CD4-positive, alpha-beta T cell treated with Interferon alpha-2 for 1 hour (primary cell): ENCODE results near the gene TSHZ2.
"Not testable (repeated sequence)": the region's sequence is repeated elsewhere in the genome, so short reads cannot be mapped to it uniquely, and the experiment has no call there.

Experiments
- DNase-seq, 2 donors: peaks; one replicate each; pipeline ENCODE4 v3.0.0-alpha.2; 2020 to 2022

Gene TSHZ2

DNA sequence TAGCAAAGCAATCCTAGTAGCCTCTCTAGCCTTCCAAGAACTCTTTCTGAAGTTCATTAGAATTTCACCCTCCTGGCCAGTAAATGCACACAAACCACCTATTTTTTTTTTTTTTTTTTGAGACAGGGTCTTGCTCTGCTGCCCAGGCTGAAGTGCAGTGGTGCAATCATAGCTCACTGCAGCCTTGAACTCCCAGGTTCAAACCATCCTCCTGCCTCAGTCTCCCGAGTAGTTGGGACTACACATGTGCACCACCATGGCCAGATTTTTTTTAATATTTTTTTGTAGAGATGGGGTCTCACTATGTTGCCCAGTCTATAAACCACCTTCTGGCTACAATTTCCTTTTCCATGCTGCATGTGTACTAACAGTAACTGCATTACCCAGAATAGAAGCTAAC, 320.2 kb downstream of the TSHZ2 start:
- DNase-seq, result no peak

DNA sequence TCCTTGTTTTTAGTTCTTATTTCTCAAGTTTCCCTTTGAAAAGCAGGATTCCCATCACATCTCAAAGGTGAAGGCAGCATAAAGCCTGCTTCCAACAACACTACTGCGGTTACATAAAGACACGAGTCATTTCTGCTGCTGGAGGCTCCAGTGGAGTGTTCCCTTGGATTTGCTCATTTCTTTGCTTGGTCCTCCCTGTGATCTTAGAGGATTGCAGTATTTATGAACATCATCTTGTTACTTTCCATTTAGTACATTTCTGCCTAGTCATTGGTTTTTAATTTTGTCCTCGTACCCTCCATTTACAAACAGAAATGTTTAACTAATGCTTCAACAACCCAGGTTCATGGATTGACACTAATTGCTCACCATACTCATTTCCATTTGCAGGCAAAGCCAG, 322.6 kb downstream of the TSHZ2 start:
- no peak for DNase-seq

DNA sequence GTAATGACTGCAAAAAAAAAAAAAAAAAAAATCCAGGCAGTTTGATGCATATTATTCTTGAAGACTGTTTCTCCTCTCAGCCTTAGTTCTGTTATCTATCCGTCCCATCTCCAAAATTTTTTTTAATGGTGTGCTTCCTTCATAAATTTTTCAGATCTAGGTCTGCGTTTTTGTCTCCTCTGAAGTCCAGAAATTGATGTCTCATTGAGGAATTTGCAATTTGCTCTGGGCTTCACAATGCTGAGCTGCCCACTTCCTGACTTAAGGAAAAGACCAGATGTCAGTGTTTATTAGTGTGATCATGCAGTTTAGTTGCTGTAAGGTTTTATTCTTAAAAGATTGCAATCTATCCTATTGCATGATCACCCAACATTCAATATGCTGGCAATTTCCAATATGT, 323.9 kb downstream of the TSHZ2 start:
- DNase-seq, result no peak

DNA sequence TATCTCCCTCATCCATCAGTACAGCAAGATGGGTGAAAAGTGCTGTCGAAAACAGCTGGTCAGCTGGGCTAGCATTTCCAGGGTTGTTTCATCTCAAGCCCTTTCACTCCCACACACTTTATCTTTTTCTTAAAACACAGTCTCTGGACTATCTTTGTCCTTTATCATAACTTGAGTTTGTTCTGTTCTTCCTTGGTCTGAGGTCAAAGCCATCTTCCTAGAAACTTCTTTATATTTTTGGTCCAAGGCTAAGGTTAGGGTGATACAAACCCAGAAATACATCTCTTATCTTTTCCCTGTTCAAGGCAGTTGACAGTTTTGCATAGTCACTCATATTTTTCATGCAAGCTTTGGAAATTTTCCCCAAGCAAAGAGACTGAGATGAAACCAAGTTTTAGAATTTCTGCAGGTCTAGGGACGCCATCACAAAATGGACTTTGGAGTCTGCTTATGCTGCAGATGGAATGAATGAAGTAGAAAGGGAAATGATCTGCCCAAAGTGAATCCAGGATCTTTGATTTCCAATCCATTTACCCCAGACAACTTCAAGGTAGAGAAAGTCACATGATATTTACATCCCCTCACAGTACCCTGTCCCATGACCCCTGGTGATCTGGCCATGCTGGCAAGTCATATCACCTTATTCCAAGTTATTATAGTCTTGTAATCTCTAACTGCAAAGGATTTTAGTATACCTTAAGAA, 324.4 kb downstream of the TSHZ2 start:
- DNase-seq, result no peak

DNA sequence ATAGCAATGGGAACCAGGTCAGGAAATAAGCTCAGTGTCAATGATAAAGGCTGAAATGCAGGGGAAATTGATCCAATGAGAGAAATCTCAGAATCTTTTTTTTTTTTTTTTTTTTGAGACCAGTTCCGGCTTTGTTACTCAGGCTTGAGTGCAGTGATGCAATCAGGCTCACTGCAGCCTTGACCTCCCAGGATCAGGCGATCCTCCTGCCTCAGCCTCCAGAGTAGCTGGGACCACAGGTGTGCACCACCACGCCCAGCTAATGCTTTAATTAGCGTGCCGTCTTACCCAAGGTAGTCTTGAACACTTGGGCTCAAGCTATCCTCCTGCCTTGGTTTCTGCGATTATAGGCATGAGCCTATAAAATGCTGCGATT, 325.0 kb downstream of the TSHZ2 start:
- no peak for DNase-seq

DNA sequence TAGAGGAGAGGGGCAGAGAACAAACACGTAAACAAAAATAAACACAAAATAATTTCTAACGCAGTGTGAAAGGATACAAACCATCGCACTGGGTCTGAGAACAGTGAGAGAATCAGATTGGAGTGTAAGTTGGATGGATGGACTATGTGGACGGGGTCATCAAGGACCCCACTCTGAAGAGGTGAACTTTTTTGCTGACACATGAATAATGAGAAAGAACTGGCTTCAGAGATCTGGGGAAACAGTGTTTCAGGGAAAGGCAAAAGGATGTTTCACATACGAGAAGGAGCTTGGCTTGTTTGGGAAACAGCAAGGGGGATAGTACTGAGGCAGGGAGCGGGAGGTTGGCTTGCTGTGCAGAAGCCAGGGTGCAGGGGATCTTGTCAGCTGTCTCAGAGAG, 326.1 kb downstream of the TSHZ2 start:
- DNase-seq, result no peak

DNA sequence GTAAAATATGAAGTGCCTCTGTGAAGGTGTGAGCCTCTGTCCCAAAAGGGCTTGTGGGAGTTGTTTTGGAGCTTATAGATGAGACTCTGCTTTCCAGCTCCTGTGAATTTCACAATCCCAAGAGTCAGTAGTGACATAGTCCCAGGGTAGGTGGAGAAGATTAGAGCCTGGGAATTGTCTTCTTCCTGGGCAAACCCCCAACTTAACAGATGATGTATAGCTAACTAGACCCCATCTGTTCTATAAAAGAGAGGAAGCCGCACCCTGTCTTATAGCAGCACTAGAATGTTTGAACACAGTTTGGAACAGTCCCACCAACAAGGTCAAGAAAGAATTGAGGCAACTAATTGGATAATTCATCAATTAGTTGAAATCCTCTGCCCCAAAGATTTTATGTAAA, 326.8 kb downstream of the TSHZ2 start:
- no peak for DNase-seq

DNA sequence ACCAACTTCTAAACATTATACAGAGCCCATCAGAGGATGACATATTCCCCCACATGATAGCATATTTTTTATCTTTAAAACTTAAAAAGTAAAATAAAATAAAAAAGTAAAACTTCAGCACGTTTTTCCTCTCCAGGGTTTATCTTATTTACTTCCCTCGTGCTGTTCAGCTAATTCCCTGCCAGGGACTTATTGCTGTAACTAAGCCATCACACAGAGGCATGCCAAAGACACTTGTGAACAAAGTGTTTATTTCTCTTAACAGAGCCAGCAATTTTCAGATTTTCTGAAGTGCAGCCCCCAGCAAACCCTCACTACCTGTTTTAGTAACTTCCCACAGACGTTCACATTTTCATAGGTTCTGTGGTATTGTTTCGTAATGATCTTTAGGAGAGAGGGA, 327.7 kb downstream of the TSHZ2 start:
- DNase-seq, result no peak

DNA sequence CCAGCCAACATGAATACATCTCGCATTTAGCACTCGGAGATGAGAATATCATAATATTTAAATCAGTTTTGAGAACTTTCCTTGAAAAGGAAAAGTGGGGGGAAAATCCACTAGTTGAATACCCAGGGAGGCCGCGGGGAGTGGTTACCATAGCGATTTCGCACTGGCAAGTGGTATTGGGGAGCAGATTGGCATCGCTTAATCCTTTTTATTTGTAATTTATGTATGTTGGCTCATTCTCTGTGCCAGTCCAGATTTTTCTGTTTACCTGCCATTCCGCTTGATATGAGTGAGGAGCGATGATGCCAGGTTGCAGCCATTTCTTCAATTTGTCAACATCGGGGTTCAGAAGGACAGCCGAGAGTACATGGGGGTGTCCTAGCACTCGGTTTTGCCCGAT, 329.7 kb downstream of the TSHZ2 start:
- DNase-seq, result no peak

DNA sequence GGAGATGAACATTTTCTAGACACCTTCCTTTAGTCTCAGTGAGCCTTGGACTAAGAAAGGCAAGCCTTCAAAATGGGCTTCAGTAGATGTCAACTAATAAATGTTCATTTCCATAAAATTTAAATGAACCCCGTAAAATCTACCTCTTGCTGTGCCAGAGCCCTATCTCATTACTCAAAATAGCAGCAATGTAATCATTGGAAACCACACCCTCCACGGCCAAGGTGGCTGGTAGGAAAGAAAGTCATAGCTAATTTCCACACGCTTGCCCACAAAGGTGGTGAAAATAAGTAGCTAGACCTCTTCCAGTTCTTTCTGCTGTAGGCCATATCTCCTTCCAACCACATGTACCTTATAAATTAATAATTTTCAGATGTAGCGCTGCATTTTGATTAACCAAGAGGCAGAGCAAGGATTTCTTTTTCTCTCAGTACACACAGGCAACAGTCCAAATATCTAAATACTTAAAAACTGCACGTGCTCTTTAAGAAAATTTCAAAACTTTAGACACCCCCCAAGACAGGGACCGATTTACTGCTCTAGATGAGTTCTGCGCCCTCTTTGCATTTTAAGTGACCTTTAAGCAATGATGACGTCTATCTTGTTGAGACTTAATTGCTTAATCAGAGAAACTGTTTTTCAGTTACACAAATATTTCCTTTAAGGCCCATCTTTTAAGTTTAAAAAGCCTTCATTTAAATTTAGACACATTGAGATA, 330.7 kb downstream of the TSHZ2 start:
- no peak for DNase-seq

DNA sequence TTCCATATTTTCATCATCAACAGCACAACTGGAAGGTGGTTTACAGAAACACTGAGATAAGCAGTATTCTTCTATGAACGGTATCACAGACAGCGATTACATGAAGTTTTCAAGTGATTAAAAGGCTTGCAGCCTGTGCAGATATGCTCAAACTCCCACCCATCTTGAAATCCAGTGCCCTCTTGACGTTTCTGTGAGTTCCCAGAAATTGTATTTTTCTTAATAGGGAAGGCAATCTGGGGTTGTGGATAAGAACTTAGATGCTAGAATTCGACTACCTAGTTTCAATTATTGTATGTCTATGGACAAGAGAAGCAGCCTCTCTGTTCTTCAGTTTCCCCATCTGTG, 331.2 kb downstream of the TSHZ2 start:
- DNase-seq, result no peak

DNA sequence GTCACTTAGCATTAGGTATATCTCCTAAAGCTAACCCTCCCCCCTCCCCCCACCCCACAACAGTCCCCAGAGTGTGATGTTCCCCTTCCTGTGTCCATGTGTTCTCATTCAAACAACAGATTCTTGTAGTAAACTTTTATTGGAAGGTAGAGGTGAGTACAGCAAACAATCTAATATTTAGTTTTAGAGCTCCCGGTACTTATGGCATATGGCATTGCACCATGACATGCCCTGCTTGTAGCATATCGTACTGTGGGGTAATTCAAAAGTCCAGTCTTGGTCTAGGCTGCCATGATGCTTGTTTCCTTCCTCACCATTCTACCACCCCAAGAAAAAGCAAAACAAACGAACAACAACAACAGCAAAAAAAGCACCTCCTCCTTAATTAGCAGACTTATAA, 332.0 kb downstream of the TSHZ2 start:
- no peak for DNase-seq

DNA sequence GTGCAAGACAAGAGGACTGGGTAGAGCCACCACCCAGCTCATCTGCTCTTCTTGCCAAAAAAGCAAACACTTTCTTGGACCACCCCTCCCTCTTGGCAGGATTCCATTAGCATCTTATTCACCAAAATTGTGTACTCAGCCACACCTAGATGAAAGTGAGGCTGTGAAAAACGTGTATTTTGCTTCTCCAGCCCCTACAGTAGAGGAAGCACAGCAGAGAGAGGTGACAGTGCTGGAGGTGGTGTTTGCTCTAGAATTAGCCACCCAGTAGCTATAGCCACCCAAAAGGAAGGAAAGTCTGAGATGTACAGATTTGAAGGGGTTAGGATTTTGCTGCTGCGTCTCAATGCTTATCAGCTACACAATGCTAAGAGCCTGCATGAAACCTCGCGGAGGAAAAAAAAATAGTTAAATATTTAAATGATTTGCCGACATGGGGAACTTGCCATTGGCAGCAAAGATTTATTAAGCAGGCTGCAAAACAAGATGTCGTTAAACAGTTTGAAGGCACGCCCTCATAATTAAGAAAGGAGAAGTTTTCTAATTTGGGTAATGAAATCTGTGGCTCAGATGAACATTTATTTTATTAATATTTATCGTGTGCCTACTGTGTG, 334.1 kb downstream of the TSHZ2 start:
- no peak for DNase-seq

DNA sequence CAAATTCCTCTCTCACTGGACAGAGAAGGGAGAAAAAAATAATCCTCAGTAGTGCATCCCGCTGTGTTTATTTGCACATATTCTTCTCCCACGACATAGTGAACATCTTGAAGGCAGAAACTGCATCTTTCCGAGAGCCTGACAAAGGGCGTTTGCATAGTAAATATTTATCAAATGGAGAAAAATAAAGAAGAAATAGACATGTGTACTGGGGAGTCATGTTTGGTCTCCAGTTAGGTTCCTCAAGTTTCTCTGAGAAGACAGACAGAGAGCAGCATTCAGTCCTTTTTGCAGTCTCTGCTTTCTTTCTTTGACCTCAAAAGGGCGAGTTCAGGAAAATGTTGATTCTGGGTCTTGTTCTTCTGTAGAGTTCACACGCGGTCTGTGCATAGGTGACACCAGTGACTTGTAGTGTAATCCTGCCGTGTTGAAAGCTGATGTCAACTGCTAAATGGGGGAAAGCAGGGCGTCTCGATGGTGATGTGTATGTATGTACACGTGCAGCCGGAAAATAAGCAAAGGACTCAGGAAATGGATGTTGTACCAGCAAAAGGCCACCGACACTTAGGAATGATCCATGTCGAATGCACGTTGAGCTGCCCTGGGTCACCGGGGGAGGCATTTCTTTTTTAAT, 335.9 kb downstream of the TSHZ2 start:
- no peak for DNase-seq

DNA sequence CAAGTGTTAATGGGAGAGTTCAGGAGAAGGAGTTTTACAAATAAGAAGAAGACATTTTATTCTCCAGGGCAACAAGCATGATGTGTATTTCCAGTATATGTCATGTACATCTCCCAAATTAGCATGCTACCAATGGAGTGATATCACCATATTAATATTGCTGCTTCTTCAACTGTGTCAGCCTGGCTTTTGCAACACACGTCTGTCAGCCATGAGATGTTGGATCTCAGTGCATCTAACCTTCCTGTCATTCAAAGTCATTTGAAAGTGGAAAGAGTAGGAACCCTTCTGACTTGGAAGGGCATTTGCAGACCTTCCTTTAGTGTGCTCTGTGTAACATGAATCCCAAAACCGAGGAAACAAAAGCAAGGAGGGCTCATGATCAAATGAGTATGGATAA, 337.4 kb downstream of the TSHZ2 start:
- no peak for DNase-seq

DNA sequence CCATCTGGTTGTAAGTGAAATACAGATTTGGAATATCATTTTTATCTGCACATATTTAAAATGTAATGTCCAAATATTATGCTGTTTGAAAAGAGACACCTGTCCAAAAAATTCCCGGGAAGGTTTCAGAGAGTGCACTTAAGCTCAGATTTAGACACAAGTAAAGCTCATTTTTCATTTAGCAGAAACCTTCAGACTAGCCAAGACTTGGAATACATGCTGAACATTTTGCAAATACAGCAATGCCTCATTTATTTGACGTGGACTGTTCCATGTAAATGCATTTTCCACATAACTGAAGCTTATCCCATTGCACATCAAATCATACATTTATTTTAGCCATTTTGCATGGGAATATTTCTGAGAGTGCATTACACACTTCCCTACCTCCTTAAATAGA, 340.8 kb downstream of the TSHZ2 start:
- no peak for DNase-seq

DNA sequence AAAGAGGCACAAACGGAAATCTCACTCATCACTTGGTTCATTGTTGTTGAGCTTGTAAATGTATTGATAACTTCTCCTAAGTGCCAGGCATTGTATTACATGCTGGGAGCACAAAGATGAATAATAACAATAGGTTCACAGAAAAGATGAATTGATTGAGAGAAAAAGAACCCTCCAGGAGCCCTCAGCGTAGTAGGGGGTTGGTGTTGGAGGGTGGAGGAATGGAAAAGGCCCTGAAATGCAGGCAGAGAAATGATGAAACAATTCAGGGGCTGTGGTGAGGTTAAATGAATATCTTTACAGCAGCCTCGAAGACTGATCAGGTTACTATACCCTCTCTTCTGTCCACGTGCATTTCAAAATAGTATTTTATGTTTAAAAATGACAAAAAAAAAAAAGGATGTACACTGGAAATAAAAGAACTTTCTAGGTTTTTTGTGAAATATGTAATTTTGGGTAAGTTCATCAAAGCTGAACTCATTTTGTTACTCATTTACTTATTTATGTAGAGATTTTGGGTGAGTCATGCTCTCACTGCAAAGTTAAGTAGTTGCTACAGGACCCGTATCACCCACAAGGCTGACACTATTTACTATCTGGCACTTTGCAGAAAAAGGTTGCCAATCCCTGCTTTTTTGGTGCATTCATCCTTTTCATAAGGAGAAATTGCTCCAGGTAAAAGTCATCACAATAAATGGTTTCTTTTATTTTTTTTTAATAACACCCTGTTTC, 344.2 kb downstream of the TSHZ2 start:
- DNase-seq, result no peak

DNA sequence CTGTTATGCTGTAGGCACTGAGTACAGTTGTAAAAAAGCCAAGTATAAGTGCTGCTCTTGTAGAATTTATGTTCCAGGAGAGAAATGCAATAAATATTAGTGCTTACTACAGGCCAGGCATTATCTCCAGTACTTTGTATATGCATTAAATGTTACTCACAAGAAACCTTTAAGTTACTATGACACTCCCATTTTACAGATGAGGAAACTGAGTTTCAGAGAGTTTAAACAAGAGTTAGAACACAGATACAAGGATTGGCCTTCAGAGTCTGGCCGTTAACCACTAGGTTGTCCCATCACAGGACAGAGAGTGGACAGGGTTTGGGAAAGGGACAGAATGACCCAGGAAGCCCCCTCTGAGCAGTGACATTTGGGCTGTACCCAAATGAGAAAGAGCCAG, 347.0 kb downstream of the TSHZ2 start:
- DNase-seq, result no peak

DNA sequence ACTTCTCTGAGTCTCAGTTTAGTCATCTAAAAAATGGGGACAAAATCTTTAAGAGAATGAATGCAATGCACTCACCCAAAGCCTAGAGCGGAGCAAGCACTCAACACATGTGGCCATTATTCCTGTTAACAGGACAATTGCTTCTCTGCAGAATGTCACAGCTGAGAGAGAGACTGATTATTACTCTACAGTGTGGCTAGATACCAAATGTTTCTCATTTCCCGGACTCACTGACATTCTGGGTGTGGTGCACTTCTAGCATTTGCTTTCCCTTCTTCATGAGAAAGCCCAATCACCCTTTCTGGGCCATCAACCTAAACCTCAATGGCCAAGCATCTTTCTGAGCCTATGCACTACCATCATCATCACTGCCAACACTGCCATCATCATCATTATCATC, 347.6 kb downstream of the TSHZ2 start:
- no peak for DNase-seq

DNA sequence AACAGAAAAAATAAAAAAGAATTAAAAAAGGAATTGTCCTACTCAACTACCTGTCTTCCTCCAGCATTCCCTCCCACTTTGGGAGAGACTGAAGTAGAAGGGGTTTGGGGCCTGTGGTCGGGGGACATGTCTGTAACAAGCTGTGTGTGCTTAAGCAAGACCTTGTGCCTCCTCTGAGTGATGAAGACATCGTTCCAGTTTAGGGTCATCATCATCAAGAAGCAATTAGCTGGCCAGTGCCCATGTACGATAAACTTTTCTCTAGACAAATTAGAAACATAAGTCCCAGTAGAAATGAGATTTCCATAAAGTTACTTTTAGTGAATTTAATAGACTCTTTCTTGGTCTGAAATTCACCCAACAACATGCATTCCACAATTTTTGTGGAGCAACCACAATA, 348.5 kb downstream of the TSHZ2 start:
- no peak for DNase-seq

DNA sequence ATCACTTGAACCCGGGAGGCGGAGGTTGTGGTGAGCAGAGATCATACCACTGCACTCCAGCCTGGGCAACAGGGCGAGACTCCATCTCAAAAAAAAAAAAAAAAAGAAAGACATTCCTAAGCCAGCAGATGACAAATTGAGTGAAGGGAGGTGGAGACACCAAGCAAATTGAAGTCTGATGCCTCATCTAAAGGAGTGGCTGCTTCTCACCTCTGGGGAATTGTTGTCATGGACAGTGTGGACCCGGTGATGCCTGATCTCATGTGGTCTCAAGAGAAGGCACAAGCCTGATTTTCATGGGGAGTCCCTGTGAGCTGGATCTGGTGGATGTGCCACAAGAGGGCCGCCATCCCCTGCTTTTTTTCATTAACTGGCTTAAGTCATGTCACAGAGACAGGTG, 349.4 kb downstream of the TSHZ2 start:
- no peak for DNase-seq

DNA sequence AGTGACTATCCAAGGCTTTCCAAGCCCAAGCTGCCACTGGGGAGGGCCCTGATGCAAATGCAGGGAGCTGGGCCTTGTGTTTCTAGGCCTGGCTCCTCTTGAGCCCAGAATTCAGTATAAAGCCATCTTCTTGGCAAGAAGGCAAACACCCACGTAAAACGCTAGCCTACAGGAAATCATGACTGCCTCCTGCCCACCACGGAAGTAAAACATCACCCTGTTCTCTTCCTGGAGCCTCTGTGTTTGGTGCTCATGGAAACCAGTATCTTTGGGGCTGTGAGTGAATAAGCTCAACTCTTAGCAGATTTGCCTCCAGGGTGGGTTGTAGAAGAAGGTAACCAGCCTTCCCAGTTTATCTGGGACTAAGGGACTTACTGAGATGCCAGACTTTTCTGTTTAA, 350.5 kb downstream of the TSHZ2 start:
- peak; percentile 2 to 4 for DNase-seq

DNA sequence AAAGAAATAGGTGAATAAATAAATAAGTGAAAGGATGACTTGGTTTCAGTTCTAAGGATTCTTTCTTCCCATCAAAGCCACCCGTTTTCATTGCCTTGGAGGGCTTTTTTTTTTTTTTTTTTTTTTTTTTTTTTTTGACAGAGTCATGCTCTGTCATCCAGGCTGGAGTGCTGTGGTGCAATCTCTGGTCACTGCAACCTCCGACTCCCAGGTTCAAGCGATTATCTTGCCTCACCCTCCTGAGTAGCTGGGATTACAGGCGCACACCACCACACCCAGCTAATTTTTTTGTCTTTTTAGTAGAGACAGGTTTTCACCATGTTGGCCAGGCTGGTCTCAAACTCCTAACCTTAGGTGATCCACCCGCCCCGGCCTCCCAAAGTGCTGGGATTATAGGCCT, 351.3 kb downstream of the TSHZ2 start:
- DNase-seq, result not testable (repeated sequence)

DNA sequence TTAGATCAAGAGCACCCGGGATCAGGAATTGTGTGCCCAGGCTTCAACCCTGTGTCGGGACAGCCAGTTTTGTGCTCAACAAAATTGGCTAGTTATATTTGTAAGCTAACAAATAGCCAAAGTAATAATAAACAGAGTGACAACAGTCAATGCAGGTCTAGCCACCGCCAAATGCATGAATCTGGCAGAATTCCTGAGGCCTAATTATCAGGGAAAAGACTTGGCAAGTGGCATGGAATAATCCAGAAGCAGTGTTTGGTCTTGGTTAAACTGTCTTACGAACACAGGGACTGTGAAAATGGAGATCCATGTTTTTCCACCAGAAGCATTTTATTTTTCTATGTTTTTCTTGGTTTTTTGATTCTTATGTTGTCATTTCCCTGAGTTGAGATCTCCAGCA, 352.7 kb downstream of the TSHZ2 start:
- no peak for DNase-seq
